HepG2 (cell line): Measurements from ENCODE around the gene KANTR. TPM values are rescaled to one million over a fixed set of nuclear protein-coding genes. Genes with fewer than 3 reads are reported as not detected.

Experiments
- CCDC6 ChIP-seq: sonication (generic); formaldehyde crosslinking; IDR thresholded peaks from 2 replicates; pipeline ENCODE4 v1.8.1; 2022; ENCODE audit warnings: mild to moderate bottlenecking, missing genetic modification reagents, moderate library complexity
- HDAC1 ChIP-seq: sonication (generic); formaldehyde crosslinking; IDR thresholded peaks from 2 replicates; pipeline ENCODE4 v1.5.1; 2020; ENCODE audit warnings: mild to moderate bottlenecking, missing genetic modification reagents
- KMT2A ChIP-seq: sonication (generic); formaldehyde crosslinking; IDR thresholded peaks from 2 replicates; pipeline ENCODE4 v1.4.0; 2020; ENCODE audit warnings: missing genetic modification reagents
- MAX ChIP-seq: IDR thresholded peaks from 2 replicates; pipeline ENCODE4 v1.6.1; 2012; ENCODE audit warnings: inconsistent platforms
- MYC ChIP-seq: sonication (generic); formaldehyde crosslinking; IDR thresholded peaks from 2 replicates; pipeline ENCODE4 v1.9.0; 2021; ENCODE audit warnings: missing genetic modification reagents, borderline replicate concordance
- PHF21A ChIP-seq: sonication (generic); formaldehyde crosslinking; IDR thresholded peaks from 2 replicates; pipeline ENCODE4 v1.5.0; 2020; ENCODE audit warnings: mild to moderate bottlenecking, missing genetic modification reagents
- SKIL ChIP-seq: sonication (generic); formaldehyde crosslinking; IDR thresholded peaks from 2 replicates; pipeline ENCODE4 v1.8.0; 2022; ENCODE audit warnings: missing genetic modification reagents, mild to moderate bottlenecking, moderate library complexity, borderline replicate concordance
- SP2 ChIP-seq: sonication (generic); formaldehyde crosslinking; IDR thresholded peaks from 2 replicates; pipeline ENCODE4 v1.5.1; 2020; ENCODE audit warnings: mild to moderate bottlenecking, missing genetic modification reagents
- SP4 ChIP-seq: sonication (generic); formaldehyde crosslinking; IDR thresholded peaks from 2 replicates; pipeline ENCODE4 v1.8.1; 2023; ENCODE audit warnings: mild to moderate bottlenecking, missing genetic modification reagents
- TCF7L2 ChIP-seq: IDR thresholded peaks from 2 replicates; pipeline ENCODE4 v1.6.1; 2011; ENCODE audit warnings: mild to moderate bottlenecking, low read depth, low read length, moderate library complexity
- ZFP36L1 ChIP-seq: sonication (generic); formaldehyde crosslinking; IDR thresholded peaks from 2 replicates; pipeline ENCODE4 v1.8.0; 2022; ENCODE audit warnings: mild to moderate bottlenecking, missing genetic modification reagents, moderate library complexity
- ZNF605 ChIP-seq: sonication (generic); formaldehyde crosslinking; IDR thresholded peaks from 2 replicates; pipeline ENCODE4 v1.8.0; 2022; ENCODE audit warnings: mild to moderate bottlenecking, missing genetic modification reagents
- ZNF746 ChIP-seq: sonication (generic); formaldehyde crosslinking; IDR thresholded peaks from 2 replicates; pipeline ENCODE4 v1.8.0; 2022; ENCODE audit warnings: mild to moderate bottlenecking, missing genetic modification reagents
- ZNF781 ChIP-seq: sonication (generic); formaldehyde crosslinking; IDR thresholded peaks from 2 replicates; pipeline ENCODE4 v1.5.1; 2020; ENCODE audit warnings: borderline replicate concordance, mild to moderate bottlenecking, missing genetic modification reagents; ENCODE audit errors: not compliant biosample characterization
- ZSCAN5A ChIP-seq: sonication (generic); formaldehyde crosslinking; IDR thresholded peaks from 2 replicates; pipeline ENCODE4 v1.8.0; 2022; ENCODE audit warnings: mild to moderate bottlenecking, missing genetic modification reagents, borderline replicate concordance
- polyA plus RNA-seq, 8 experiments: library from polyadenylated mRNA; depleted of rRNA in 3 of 8; stranded (reverse) in 7 of 8; unstranded in 1 of 8; fragments of >200 nt; fragmentation: Illumina TruSeq in 4 of 8; extraction: Trizol in 4 of 8; gene quantifications; 2 replicates each; pipeline versions ENCODE4 v1.2.1 to v1.2.3, GENCODE V29; 2011 to 2016; ENCODE audit warnings: low read depth in 4 of 8, missing spikeins in 1 of 8, mixed read lengths in 1 of 8; ENCODE audit not compliant: insufficient read depth in 1 of 8
- total RNA-seq, 5 experiments: library from RNA; depleted of rRNA; stranded (reverse); fragments of >200 nt; fragmentation: Illumina TruSeq; extraction: Trizol; gene quantifications; 2 replicates each; pipeline ENCODE4 v1.2.3, GENCODE V29; 2016; ENCODE audit warnings: low read depth in 1 of 5
- TF ChIP-seq, protein P1 (sequence below): sonication (generic); formaldehyde crosslinking; IDR thresholded peaks from 2 replicates; pipeline ENCODE4 v1.4.0; 2020; ENCODE audit warnings: missing genetic modification reagents
- TF ChIP-seq, protein P2 (sequence below): sonication (generic); formaldehyde crosslinking; IDR thresholded peaks from 2 replicates; pipeline ENCODE4 v1.5.0; 2020; ENCODE audit warnings: mild to moderate bottlenecking, missing genetic modification reagents, borderline replicate concordance

The KANTR gene
- total and polyA plus RNA-seq, 2 of the 13 experiments (the other 11 are each of a cell fraction or from before 2014, with no cell fraction given): 4.4 to 9.0 TPM

DNA sequence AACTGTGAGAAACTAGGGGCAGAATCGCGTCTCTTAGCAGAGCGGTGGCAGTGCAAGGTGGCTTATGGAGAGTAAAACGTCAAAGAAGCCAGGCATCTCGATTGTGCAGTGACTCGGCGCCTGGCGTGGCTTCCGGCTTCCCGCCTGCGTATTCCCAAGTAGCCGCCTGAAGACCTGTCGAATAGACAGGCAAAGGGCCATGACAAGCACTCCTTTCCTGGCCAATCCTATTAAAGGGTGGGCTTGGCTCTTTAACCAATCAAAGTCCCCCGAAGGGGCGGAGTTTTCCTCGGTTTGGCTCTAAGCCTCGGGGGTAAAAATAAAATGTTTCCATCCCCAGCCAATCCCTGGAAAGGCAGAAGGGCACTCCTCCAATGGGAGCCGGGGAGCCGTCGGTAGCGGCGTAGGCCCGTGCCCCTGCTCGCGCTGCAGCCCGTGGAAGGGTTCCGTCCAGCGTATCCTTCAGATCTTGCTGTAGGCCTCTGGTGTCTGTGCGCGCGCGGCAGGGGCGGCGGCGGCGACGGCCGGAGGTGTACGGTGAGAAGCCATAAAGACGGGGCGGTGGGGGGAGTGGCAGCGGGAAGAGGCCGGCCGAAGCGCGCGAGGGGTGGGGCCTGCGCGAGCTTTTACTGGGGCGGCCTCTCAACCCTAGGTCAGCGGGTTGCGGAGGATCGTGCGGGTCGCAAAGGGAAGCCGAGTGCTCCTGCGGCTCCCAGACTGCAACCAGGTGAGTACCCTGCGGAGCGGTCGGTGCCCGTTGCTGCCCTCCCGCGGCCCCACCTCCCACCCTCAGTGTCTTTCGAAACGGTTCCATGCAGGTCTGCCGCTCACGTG is at the start of gene KANTR (continued):
- TF ChIP-seq ZFP36L1: peak; percentile 60; the same call in 1 of the 2 replicates
- 0 out of 2 replicates have a peak, but pooled peaks have one; percentile 16 for TF ChIP-seq SP4
- TF ChIP-seq, protein P1, sequence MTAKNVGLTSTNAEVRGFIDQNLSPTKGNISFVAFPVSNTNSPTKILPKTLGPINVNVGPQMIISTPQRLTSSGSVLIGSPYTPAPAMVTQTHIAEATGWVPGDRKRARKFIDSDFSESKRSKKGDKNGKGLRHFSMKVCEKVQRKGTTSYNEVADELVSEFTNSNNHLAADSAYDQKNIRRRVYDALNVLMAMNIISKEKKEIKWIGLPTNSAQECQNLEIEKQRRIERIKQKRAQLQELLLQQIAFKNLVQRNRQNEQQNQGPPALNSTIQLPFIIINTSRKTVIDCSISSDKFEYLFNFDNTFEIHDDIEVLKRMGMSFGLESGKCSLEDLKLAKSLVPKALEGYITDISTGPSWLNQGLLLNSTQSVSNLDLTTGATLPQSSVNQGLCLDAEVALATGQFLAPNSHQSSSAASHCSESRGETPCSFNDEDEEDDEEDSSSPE (CRISPR knock-in tag): peak; percentile 90
- peak; percentile 70 for TF ChIP-seq ZNF605 (CRISPR knock-in tag)
- TF ChIP-seq, protein P2, sequence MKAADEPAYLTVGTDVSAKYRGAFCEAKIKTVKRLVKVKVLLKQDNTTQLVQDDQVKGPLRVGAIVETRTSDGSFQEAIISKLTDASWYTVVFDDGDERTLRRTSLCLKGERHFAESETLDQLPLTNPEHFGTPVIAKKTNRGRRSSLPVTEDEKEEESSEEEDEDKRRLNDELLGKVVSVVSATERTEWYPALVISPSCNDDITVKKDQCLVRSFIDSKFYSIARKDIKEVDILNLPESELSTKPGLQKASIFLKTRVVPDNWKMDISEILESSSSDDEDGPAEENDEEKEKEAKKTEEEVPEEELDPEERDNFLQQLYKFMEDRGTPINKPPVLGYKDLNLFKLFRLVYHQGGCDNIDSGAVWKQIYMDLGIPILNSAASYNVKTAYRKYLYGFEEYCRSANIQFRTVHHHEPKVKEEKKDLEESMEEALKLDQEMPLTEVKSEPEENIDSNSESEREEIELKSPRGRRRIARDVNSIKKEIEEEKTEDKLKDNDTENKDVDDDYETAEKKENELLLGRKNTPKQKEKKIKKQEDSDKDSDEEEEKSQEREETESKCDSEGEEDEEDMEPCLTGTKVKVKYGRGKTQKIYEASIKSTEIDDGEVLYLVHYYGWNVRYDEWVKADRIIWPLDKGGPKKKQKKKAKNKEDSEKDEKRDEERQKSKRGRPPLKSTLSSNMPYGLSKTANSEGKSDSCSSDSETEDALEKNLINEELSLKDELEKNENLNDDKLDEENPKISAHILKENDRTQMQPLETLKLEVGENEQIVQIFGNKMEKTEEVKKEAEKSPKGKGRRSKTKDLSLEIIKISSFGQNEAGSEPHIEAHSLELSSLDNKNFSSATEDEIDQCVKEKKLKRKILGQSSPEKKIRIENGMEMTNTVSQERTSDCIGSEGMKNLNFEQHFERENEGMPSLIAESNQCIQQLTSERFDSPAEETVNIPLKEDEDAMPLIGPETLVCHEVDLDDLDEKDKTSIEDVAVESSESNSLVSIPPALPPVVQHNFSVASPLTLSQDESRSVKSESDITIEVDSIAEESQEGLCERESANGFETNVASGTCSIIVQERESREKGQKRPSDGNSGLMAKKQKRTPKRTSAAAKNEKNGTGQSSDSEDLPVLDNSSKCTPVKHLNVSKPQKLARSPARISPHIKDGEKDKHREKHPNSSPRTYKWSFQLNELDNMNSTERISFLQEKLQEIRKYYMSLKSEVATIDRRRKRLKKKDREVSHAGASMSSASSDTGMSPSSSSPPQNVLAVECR (CRISPR knock-in tag): peak; percentile 52; the same call in 1 of the 2 replicates
- TF ChIP-seq ZNF781 (CRISPR knock-in tag): peak; percentile 38
- TF ChIP-seq ZSCAN5A (CRISPR knock-in tag): 0 out of 2 replicates have a peak, but pooled peaks have one; percentile 32
- 0 out of 2 replicates have a peak, but pooled peaks have one; percentile 32 for TF ChIP-seq HDAC1 (CRISPR knock-in tag)
- TF ChIP-seq SP2 (CRISPR knock-in tag): peak; percentile 71
- peak; percentile 60; the same call in 1 of the 2 replicates for TF ChIP-seq PHF21A (CRISPR knock-in tag)
- TF ChIP-seq MAX: peak; percentile 80
- TF ChIP-seq KMT2A: peak; percentile 15; the same call in 1 of the 2 replicates
- no peak for TF ChIP-seq TCF7L2
- TF ChIP-seq ZNF746 (CRISPR knock-in tag): no peak
- TF ChIP-seq CCDC6: 0 out of 2 replicates have a peak, but pooled peaks have one; percentile 40
- peak; percentile 36; the same call in 1 of the 2 replicates for TF ChIP-seq MYC
- no peak for TF ChIP-seq SKIL
